Ectodermal cell (in vitro differentiated cells): Measurements from ENCODE around the gene RPLP2.

Experiments used
- H3K27ac ChIP-seq: 2 replicates; pipeline ENCODE4 v1.7.0; 2013; ENCODE audit warnings: mild to moderate bottlenecking, low read depth, low read length; ENCODE audit not compliant: insufficient read depth, poor library complexity, severe bottlenecking
- H3K27me3 ChIP-seq: 2 replicates; pipeline ENCODE4 v1.7.0; 2013; ENCODE audit warnings: mild to moderate bottlenecking, low read length; ENCODE audit not compliant: insufficient read depth, control insufficient read depth, poor library complexity, severe bottlenecking
- H3K36me3 ChIP-seq: one replicate; pipeline ENCODE4 v1.7.0; 2013; ENCODE audit warnings: low read length; ENCODE audit not compliant: control insufficient read depth, insufficient read depth
- H3K4me1 ChIP-seq: one replicate; pipeline ENCODE4 v1.7.0; 2013; ENCODE audit warnings: low read length; ENCODE audit not compliant: control insufficient read depth, insufficient read depth
- H3K4me3 ChIP-seq: 2 replicates; pipeline ENCODE4 v1.7.0; 2013; ENCODE audit warnings: low read depth, low read length, control low read depth; ENCODE audit not compliant: insufficient read depth
- H3K9me3 ChIP-seq: 2 replicates; pipeline ENCODE4 v1.7.0; 2013; ENCODE audit warnings: mild to moderate bottlenecking, low read length, moderate library complexity; ENCODE audit not compliant: control insufficient read depth
- WGBS, 2 experiments: methylation state at CpG; one replicate each; pipeline ENCODE4 v1.1.7; 2013; ENCODE audit warnings: missing lambda C conversion rate in 2 of 2; 5-methylcytosine and 5-hydroxymethylcytosine counted together

The RPLP2 gene

DNA sequence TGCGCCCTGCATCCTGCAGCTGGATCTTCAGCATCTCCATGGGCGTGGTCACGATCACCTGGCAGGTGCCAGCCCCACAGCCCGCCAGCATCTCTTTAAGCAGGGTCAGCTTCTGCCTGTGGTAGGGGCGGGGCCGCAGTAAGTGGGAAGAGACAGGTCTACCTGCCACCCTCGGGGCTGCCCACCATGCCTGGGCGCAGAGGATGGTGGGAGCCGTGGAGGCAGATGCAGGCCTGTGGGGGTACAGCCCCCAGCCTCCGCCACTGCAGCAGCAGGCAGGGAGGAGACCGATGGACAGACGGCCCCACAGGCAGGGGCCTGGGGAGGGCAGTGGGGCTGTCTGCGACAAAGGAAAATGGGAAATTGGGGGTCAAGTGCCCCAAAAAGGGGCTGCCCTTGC is 16.9 kb upstream of the RPLP2 start:
- H3K4me3 ChIP-seq = no peak overlapping the region
- H3K27me3 ChIP-seq = no peaks in the 10 kb centered on the region
- peaks cover 15% of the 10 kb centered on the region for H3K36me3 ChIP-seq
- no peak overlapping the region for H3K27ac ChIP-seq
- H3K9me3 ChIP-seq = no peaks in the 10 kb centered on the region
- WGBS, 2 experiments = 95% methylated on average over 13 of the region's 13 CpGs
- H3K4me1 ChIP-seq = peaks cover 35% of the 10 kb centered on the region

DNA sequence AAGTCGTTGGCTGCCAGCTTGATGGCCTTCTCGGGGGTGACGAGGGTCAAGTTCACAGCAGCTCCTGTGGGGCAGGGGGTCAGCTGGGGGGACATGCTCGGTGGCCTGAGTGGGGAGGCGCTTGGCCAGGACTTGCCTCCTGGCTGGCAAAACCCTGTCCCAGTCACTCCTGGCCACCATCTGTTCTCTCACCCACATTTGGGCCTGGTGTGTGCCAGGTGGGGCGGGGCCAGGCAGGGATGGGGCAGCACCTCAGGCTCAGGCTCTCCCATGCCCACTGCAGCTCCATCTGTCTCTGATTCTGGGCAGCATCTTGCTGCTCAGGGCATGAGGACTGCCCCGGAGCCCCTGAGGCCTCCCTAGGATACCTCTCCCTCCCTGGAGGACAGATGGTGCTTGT is 16.2 kb upstream of the RPLP2 start:
- peaks cover 32% of the 10 kb centered on the region for H3K4me1 ChIP-seq
- no peaks in the 10 kb centered on the region for H3K9me3 ChIP-seq
- 87 to 88% methylated on average over 7 of the region's 7 CpGs for WGBS, 2 experiments
- peaks cover 15% of the 10 kb centered on the region for H3K36me3 ChIP-seq
- no peaks in the 10 kb centered on the region for H3K27me3 ChIP-seq
- no peak overlapping the region for H3K27ac ChIP-seq
- H3K4me3 ChIP-seq = no peak overlapping the region

DNA sequence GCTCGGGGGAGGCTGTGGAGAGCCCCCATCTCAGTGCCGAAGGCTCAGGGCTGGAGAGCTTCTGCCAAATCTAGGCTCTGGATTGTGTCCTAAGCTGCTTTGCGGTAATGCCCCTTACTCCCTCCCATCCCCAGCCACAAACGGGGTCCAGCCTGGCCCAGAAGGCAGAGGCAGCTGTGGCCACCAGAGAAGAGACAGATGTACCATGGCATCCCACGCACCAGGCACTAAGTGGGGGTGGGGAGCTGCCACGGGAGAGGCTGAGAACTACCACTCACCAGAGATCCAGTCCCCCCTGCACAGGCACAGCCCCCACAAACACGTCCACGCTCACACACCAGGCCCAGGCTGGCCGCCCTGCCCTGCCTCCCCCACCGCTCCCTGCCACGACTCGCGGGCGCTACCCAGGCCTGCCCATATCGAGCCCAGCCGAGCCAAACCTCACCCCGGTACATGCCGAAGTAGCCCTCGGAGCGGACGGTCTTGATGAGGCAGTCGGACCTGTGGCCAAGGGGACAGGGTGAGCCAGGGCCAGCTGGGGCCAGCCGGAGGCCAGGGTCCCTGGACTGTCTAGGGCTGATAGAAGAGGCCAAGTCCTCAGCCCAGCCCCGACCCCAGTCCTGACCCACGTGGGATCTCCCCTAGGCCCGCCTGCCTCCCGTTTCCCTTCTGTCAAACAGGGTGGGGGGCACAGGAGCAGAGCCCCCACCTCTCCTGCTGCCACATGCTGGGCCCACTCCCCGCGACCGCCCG is 15.6 kb upstream of the RPLP2 start:
- Histone ChIP-seq H3K27me3 (no peaks in the 10 kb centered on the region), H3K27ac (no peak overlapping the region), H3K4me3 (no peak overlapping the region), H3K4me1 (peaks cover 25% of the 10 kb centered on the region), H3K9me3 (no peaks in the 10 kb centered on the region), H3K36me3 (peaks cover 15% of the 10 kb centered on the region)
- 94 to 96% methylated on average over 31 of the region's 31 CpGs for WGBS, 2 experiments

GRCh38 chr11:794766-795633 is 14.8 kb upstream of the RPLP2 start:
- Histone ChIP-seq H3K36me3 (peaks cover 15% of the 10 kb centered on the region), H3K4me3 (no peak overlapping the region), H3K27ac (no peak overlapping the region), H3K4me1 (peaks cover 25% of the 10 kb centered on the region), H3K27me3 (no peaks in the 10 kb centered on the region), H3K9me3 (no peaks in the 10 kb centered on the region)
- 88 to 90% methylated on average over 38 of the region's 38 CpGs for WGBS, 2 experiments

- no peak overlapping the region for H3K27ac ChIP-seq
- 51 to 62% methylated on average over 24 to 26 of the region's 26 CpGs for WGBS, 2 experiments
Measured at GRCh38 chr11:795634-796564, 13.9 kb upstream of the RPLP2 start.

DNA sequence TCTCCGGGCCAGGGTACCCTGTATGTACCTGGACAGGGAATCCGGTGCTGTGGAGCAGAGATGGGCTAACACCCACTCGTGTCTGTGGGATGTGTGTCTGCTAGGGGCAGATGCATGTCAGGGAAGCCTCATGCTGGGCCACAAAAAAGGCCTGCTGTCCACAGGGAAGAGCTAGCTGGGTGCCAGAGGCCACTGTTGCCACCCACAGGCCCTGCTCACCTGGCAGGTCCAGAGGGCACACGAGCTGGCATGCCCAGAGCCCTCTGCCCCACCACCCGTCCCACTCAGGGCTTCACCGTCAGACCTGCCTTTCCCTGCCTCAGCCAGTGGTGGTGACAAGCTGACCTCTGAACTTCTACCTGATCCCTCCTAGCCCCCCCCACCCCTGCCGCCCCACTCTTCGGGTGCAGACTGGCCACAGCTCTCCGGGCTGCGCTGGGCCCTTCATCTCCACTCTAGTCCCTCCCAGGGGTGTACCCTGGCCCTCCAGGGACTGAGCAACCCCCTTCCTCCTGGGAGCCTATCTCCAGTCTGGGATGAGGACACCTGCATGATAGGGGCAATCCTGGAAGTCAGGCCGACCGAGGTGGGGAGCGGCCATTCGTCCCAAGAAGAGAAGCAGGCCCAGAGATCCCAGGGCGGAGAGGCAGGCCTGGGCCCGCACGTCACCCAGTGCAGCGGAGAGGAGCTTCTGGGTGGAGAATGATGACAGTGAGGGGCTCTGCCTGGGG is 13.0 kb upstream of the RPLP2 start:
- no peak overlapping the region for H3K27ac ChIP-seq
- H3K4me3 ChIP-seq = peak overlapping the region; percentile 72
- H3K4me1 ChIP-seq = peaks cover 14% of the 10 kb centered on the region
- WGBS, 2 experiments = 49 to 50% methylated on average over 18 of the region's 18 CpGs
- no peaks in the 10 kb centered on the region for H3K27me3 ChIP-seq
- H3K9me3 ChIP-seq = no peaks in the 10 kb centered on the region
- H3K36me3 ChIP-seq = peaks cover 17% of the 10 kb centered on the region

More at GRCh38 chr11:795634-796564, 13.9 kb upstream of the RPLP2 start:
- H3K4me1 ChIP-seq = peaks cover 18% of the 10 kb centered on the region
- H3K4me3 ChIP-seq = no peak overlapping the region
- peaks cover 15% of the 10 kb centered on the region for H3K36me3 ChIP-seq
- no peaks in the 10 kb centered on the region for H3K9me3 ChIP-seq
- H3K27me3 ChIP-seq = no peaks in the 10 kb centered on the region

DNA sequence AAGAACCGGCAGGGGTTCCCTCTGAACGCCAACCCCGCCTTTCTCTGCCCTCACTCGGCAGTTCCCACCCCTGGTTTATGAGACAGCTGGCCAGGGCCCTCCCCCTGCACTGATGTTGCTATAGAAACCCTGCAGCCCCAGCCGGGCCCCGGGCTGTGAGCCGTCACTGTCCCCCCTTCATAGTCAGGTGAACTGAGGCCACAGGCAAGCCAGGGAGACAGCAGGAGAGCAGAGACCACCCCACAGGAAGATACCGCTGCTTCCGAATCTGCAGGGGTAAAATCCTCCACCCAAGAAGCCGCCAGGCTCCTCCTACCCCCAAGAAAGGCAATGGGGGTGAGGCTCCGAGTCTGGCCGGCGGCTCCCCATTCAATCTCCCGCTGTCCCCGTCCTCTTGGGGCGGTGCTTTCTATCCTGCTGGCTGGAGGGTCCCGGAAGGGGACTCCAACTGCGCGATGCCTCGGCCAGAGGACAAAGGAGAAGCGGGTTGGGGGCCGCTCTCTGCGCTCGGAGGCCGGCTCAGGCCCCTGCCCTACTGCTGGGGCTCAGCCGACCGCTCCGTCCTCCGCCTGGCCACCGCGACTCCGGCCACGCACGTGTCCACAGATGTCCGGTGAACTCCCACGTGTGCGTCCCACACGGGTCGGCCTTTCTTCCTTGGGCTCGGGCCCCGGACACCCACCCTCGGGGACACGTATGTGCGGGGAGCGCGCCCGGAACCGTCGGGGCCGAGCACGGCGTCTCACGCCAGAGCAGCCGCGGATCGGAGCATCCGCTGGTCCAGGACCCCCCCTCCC is 12.3 kb upstream of the RPLP2 start:
- Histone ChIP-seq H3K36me3 (peaks cover 15% of the 10 kb centered on the region), H3K27ac (peak overlapping the region; percentile 52), H3K9me3 (no peaks in the 10 kb centered on the region), H3K4me1 (peaks cover 14% of the 10 kb centered on the region), H3K27me3 (no peaks in the 10 kb centered on the region), H3K4me3 (peak overlapping the region; percentile 72)
- 0% methylated on average over 57 of the region's 57 CpGs for WGBS, 2 experiments

DNA sequence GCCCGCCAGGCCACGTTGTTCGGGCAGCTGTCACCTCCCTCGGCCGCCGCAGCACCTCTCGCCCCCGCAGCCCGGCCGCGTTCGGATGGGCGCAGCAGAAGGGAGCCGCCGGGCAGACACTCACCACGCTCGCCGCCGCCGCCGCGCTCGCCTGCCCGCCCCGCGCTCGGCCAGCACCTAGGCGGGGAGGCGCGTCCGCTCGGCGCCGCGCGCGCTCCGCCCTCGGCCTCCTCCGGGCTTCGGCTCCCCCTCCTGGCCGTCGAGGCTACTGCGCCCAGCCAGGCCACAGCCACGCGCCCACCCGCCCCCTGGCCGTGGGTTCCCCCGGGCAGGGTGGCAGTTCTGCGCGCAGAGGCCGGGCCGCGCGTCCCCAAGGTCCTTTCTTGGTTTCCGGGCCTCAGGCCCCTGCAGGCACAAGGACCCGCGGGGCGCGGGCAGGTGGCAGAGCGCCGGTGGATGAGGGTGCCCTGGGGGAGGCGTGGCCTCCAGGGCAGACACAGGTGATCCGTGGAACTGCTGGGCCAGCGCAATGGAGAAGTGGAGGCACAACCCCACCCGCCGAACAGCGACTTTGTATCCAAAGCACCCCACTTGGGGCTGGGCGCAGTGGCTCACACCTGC is 11.6 kb upstream of the RPLP2 start, which contains the start of gene SLC25A22:
Gene SLC25A22 (minus strand): TSS at position 189 of the 621 bp plus-strand sequence. CDS start 3,275 bp downstream, outside the sequence.
- Histone ChIP-seq H3K9me3 (no peaks in the 10 kb centered on the region), H3K4me3 (peak within 1 kb of the TSS; percentile 72), H3K36me3 (peaks cover 8% of the 10 kb centered on the region), H3K27me3 (no peaks in the 10 kb centered on the region), H3K27ac (peak within 1 kb of the TSS; percentile 52), H3K4me1 (peaks cover 14% of the 10 kb centered on the region)
- WGBS, 2 experiments = 9 to 10% methylated on average over 69 of the region's 69 CpGs
